NCI-H446 treated with DMSO at 0.1 percent for 48 hours (cell line): Measurements from ENCODE around the gene ALG9.

Experiments used
- DNase-seq: peaks from one replicate; lab custom pipeline; 2025; lab: John Stamatoyannopoulos, UW

The ALG9 gene

GRCh38 chr11:111836162-111836561 is 35.2 kb downstream of the ALG9 start:
- DNase-seq, result no peak

- no peak for DNase-seq
Measured at GRCh38 chr11:111835665-111836064, 35.7 kb downstream of the ALG9 start.

- DNase-seq, result no peak
Measured at GRCh38 chr11:111834432-111835163, 36.8 kb downstream of the ALG9 start.

GRCh38 chr11:111833524-111833923 is 37.9 kb downstream of the ALG9 start:
- peak; percentile 36 for DNase-seq

- no peak for DNase-seq
Measured at GRCh38 chr11:111829185-111829968, 42.0 kb downstream of the ALG9 start.

- no peak for DNase-seq
Measured at GRCh38 chr11:111826322-111826950, 44.9 kb downstream of the ALG9 start.

GRCh38 chr11:111823629-111824028 is 47.8 kb downstream of the ALG9 start:
- no peak for DNase-seq

GRCh38 chr11:111823131-111823530 is 48.2 kb downstream of the ALG9 start:
- no peak for DNase-seq

- DNase-seq, result no peak
Measured at GRCh38 chr11:111819829-111820237, 51.5 kb downstream of the ALG9 start.

- no peak for DNase-seq
Measured at GRCh38 chr11:111819161-111819828, 52.1 kb downstream of the ALG9 start.

- DNase-seq, result no peak
Measured at GRCh38 chr11:111815489-111815888, 55.9 kb downstream of the ALG9 start.

GRCh38 chr11:111814557-111815320 is 56.6 kb downstream of the ALG9 start:
- no peak for DNase-seq

- no peak for DNase-seq
Measured at GRCh38 chr11:111814106-111814505, 57.3 kb downstream of the ALG9 start.

GRCh38 chr11:111812211-111812610 is 59.2 kb downstream of the ALG9 start:
- no peak for DNase-seq

GRCh38 chr11:111811445-111811844 is 59.9 kb downstream of the ALG9 start:
- DNase-seq, result no peak

GRCh38 chr11:111808834-111809233 is 62.5 kb downstream of the ALG9 start:
- DNase-seq, result no peak

GRCh38 chr11:111808063-111808588 is 63.3 kb downstream of the ALG9 start:
- DNase-seq, result no peak

GRCh38 chr11:111807076-111807475 is 64.3 kb downstream of the ALG9 start:
- no peak for DNase-seq

- no peak for DNase-seq
Measured at GRCh38 chr11:111801135-111801534, 70.2 kb downstream of the ALG9 start.

GRCh38 chr11:111798279-111798678 is 73.1 kb downstream of the ALG9 start:
- DNase-seq, result no peak

GRCh38 chr11:111797145-111797581 is 74.2 kb downstream of the ALG9 start:
- peak; percentile 96 for DNase-seq
